Measurements from ENCODE around the gene SCYGR2.

Gene SCYGR2

GRCh38 chr2:227617316-227618230 lies 18.9 kb downstream of the SCYGR2 start, which contains the start of gene SCYGR4:
Gene SCYGR4 (plus strand): TSS chr2:227617498. CDS start chr2:227617498, 0 bp downstream.
- Histone ChIP-seq H3K27ac (ENCODE audit: low read depth, low read length, poor library complexity, severe bottlenecking) (no peak within 1 kb of the TSS), H3K4me2 (ENCODE audit: low read length) (no peak within 1 kb of the TSS)

GRCh38 chr2:227623226-227623625 lies 24.5 kb downstream of the SCYGR2 start:
- Histone ChIP-seq H4K20me1 (ENCODE audit: insufficient read depth, low read length) (no peaks in the 10 kb centered on the region), H3K27me3 (ENCODE audit: insufficient read depth, low read length) (no peaks in the 10 kb centered on the region), H3K9me2 (ENCODE audit: low read depth, low read length) (no peaks in the 10 kb centered on the region), H3K4me1 (ENCODE audit: insufficient read depth, low read length, severe bottlenecking) (no peaks in the 10 kb centered on the region), H3K27ac (ENCODE audit: low read depth, low read length, poor library complexity, severe bottlenecking) (no peak overlapping the region), H3K4me2 (ENCODE audit: low read length) (no peak overlapping the region), H3F3A (ENCODE audit: insufficient read depth, low read length) (no peaks in the 10 kb centered on the region), H3K4me3 (ENCODE audit: low read depth, low read length, poor library complexity, severe bottlenecking) (no peak overlapping the region), H2AFZ (ENCODE audit: low read length) (no peak overlapping the region), H3K9ac (ENCODE audit: low read length) (no peak overlapping the region), H3K9me3 (ENCODE audit: low read length) (no peaks in the 10 kb centered on the region), H3K36me3 (ENCODE audit: insufficient read depth, low read length) (no peaks in the 10 kb centered on the region), H3K79me2 (ENCODE audit: insufficient read depth, low read length) (no peaks in the 10 kb centered on the region)
- TF ChIP-seq CTCF (IDR thresholded peaks at IDR 0.05; ENCODE audit: low read length): no peak
- no peak for TF ChIP-seq EZH2 (IDR thresholded peaks at IDR 0.05; ENCODE audit: borderline replicate concordance, low read length)

More at GRCh38 chr2:227617316-227618230, 18.9 kb downstream of the SCYGR2 start, which contains the start of gene SCYGR4:
- no peaks in the 10 kb centered on the region for H3K79me2 ChIP-seq (ENCODE audit: insufficient read depth, low read length)
- no peaks in the 10 kb centered on the region for H3F3A ChIP-seq (ENCODE audit: insufficient read depth, low read length)
- no peak within 1 kb of the TSS for H3K4me3 ChIP-seq (ENCODE audit: low read depth, low read length, poor library complexity, severe bottlenecking)
- no peak within 1 kb of the TSS for H3K9ac ChIP-seq (ENCODE audit: low read length)
- no peaks in the 10 kb centered on the region for H4K20me1 ChIP-seq (ENCODE audit: insufficient read depth, low read length)
- H3K36me3 ChIP-seq (ENCODE audit: insufficient read depth, low read length): no peaks in the 10 kb centered on the region
- no peaks in the 10 kb centered on the region for H3K9me2 ChIP-seq (ENCODE audit: low read depth, low read length)
- H2AFZ ChIP-seq (ENCODE audit: low read length): no peak within 1 kb of the TSS
- TF ChIP-seq CTCF (IDR thresholded peaks at IDR 0.05; ENCODE audit: low read length) (no peak), EZH2 (IDR thresholded peaks at IDR 0.05; ENCODE audit: borderline replicate concordance, low read length) (no peak)
- no peaks in the 10 kb centered on the region for H3K4me1 ChIP-seq (ENCODE audit: insufficient read depth, low read length, severe bottlenecking)
- no peaks in the 10 kb centered on the region for H3K9me3 ChIP-seq (ENCODE audit: low read length)
- H3K27me3 ChIP-seq (ENCODE audit: insufficient read depth, low read length): no peaks in the 10 kb centered on the region

- Histone ChIP-seq H3K4me3 (ENCODE audit: low read depth, low read length, poor library complexity, severe bottlenecking) (no peak overlapping the region), H3K27ac (ENCODE audit: low read depth, low read length, poor library complexity, severe bottlenecking) (no peak overlapping the region), H3K9me2 (ENCODE audit: low read depth, low read length) (no peaks in the 10 kb centered on the region), H3K9ac (ENCODE audit: low read length) (no peak overlapping the region), H3K36me3 (ENCODE audit: insufficient read depth, low read length) (no peaks in the 10 kb centered on the region), H4K20me1 (ENCODE audit: insufficient read depth, low read length) (no peaks in the 10 kb centered on the region), H3K4me2 (ENCODE audit: low read length) (no peak overlapping the region), H3K27me3 (ENCODE audit: insufficient read depth, low read length) (no peaks in the 10 kb centered on the region), H3K4me1 (ENCODE audit: insufficient read depth, low read length, severe bottlenecking) (no peaks in the 10 kb centered on the region), H2AFZ (ENCODE audit: low read length) (no peak overlapping the region), H3K79me2 (ENCODE audit: insufficient read depth, low read length) (no peaks in the 10 kb centered on the region), H3K9me3 (ENCODE audit: low read length) (no peaks in the 10 kb centered on the region), H3F3A (ENCODE audit: insufficient read depth, low read length) (no peaks in the 10 kb centered on the region)
- TF ChIP-seq CTCF (IDR thresholded peaks at IDR 0.05; ENCODE audit: low read length) (no peak), EZH2 (IDR thresholded peaks at IDR 0.05; ENCODE audit: borderline replicate concordance, low read length) (no peak)
Observed at GRCh38 chr2:227625420-227625819, 26.7 kb downstream of the SCYGR2 start.

Measured in OCI-LY1 (cell line).